Measurements from ENCODE around the gene ACTR3C. TPM values are rescaled to one million over a fixed set of nuclear protein-coding genes. Genes with fewer than 3 reads are reported as not detected.
"Not testable (repeated sequence)": the region's sequence is repeated elsewhere in the genome, so short reads cannot be mapped to it uniquely, and the experiment has no call there.

ACTR3C gene
- total RNA-seq, 1 experiment from 2014 or later, result 2.2 TPM

DNA sequence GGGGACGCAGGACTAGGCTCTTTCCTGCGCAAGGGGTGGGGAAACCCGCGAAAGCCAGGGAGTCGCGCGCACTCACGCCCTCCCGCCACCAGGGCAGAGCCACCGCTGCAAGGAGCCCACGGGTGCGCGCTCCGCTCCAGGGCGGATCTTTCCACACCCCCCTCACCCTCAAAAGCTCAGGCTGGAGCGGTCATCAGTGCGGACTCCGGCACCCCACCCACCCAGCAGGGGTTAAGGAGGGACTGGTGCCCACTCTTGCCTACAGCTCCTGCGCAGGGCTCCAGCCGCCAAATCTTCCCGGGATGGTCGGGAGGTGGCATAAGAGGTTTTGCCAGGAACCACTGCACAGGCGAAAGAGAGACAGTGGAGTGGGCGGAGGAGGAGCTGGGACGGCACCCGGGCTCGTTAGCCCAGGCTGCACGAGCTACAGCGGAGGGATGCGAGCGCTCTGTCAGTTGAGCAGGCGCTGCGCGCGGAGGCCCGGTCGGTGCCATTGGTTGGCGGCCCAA is 102.6 kb downstream of the ACTR3C start:
- not testable (repeated sequence) for H3K4me1 ChIP-seq (ENCODE audit: insufficient read depth, low read length); H2BK5ac ChIP-seq (ENCODE audit: insufficient read length, low read length); H2AK5ac ChIP-seq (ENCODE audit: insufficient read length, low read length); H3K79me2 ChIP-seq (ENCODE audit: insufficient read depth, low read length); H2AFZ ChIP-seq (ENCODE audit: low read length); H2BK15ac ChIP-seq (ENCODE audit: low read depth, low read length); H3T11ph ChIP-seq (ENCODE audit: low read length); H3K36me3 Mint-ChIP-seq (ENCODE audit: insufficient read depth in 1 of 3, low read depth in 3 of 3); H3K9ac ChIP-seq (ENCODE audit: extremely low read depth, insufficient read length, low read length); H3K18ac ChIP-seq (ENCODE audit: insufficient read length, low read depth, low read length); H4K20me1 ChIP-seq (ENCODE audit: control insufficient read depth, insufficient read depth, insufficient read length); H3K14ac ChIP-seq (ENCODE audit: insufficient read depth, low read length); H3K9me3 ChIP-seq (ENCODE audit: control insufficient read depth, low read depth, low read length); H2BK120ac ChIP-seq (ENCODE audit: low read depth, low read length, poor library complexity, severe bottlenecking); H2BK12ac ChIP-seq (ENCODE audit: insufficient read length, low read depth, low read length); H3K27ac ChIP-seq (ENCODE audit: insufficient read length, low read depth, low read length); H4K91ac ChIP-seq (ENCODE audit: insufficient read length, low read depth, low read length); H3K23ac ChIP-seq (ENCODE audit: insufficient read length, low read depth, low read length); H3K4me1 Mint-ChIP-seq; H2BK20ac ChIP-seq (ENCODE audit: low read depth, low read length, poor library complexity, severe bottlenecking); H3K56ac ChIP-seq (ENCODE audit: insufficient read length, low read depth, low read length); H4K5ac ChIP-seq (ENCODE audit: insufficient read length, low read depth, low read length); H3K27ac Mint-ChIP-seq; H3K9me3 Mint-ChIP-seq; H3K79me1 ChIP-seq (ENCODE audit: insufficient read depth, low read depth, low read length, poor library complexity, severe bottlenecking); H4K8ac ChIP-seq (replicated peaks; ENCODE audit: insufficient read length, low read depth, low read length); H3K4ac ChIP-seq (ENCODE audit: low read depth, low read length); H3K23me2 ChIP-seq (ENCODE audit: insufficient read length, low read depth, low read length, poor library complexity, severe bottlenecking)
- peak; percentile 36 for DNase-seq
- Mint-ChIP-seq H3K4me3 (peak overlapping the region; percentile 38 to 77), H3K27me3 (ENCODE audit: low read depth) (peaks cover 74% of the 10 kb centered on the region)
- WGBS (ENCODE audit: extremely low coverage, insufficient read length, low lambda C conversion rate), result no CpG with 5 or more reads among the region's 38 CpGs
- H3K4me2 ChIP-seq (ENCODE audit: insufficient read depth, insufficient read length, low read length), result peak overlapping the region; percentile 73
- TF ChIP-seq, protein P1, sequence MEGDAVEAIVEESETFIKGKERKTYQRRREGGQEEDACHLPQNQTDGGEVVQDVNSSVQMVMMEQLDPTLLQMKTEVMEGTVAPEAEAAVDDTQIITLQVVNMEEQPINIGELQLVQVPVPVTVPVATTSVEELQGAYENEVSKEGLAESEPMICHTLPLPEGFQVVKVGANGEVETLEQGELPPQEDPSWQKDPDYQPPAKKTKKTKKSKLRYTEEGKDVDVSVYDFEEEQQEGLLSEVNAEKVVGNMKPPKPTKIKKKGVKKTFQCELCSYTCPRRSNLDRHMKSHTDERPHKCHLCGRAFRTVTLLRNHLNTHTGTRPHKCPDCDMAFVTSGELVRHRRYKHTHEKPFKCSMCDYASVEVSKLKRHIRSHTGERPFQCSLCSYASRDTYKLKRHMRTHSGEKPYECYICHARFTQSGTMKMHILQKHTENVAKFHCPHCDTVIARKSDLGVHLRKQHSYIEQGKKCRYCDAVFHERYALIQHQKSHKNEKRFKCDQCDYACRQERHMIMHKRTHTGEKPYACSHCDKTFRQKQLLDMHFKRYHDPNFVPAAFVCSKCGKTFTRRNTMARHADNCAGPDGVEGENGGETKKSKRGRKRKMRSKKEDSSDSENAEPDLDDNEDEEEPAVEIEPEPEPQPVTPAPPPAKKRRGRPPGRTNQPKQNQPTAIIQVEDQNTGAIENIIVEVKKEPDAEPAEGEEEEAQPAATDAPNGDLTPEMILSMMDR (conservative IDR thresholded peaks at IDR 0.05), result peak; percentile 14; the same call in 2 of the 3 replicates
- H3K27me3 ChIP-seq (ENCODE audit: insufficient read depth, low read length), result peaks cover 11% of the 10 kb centered on the region; the same call in 1 of the 2 replicates

DNA sequence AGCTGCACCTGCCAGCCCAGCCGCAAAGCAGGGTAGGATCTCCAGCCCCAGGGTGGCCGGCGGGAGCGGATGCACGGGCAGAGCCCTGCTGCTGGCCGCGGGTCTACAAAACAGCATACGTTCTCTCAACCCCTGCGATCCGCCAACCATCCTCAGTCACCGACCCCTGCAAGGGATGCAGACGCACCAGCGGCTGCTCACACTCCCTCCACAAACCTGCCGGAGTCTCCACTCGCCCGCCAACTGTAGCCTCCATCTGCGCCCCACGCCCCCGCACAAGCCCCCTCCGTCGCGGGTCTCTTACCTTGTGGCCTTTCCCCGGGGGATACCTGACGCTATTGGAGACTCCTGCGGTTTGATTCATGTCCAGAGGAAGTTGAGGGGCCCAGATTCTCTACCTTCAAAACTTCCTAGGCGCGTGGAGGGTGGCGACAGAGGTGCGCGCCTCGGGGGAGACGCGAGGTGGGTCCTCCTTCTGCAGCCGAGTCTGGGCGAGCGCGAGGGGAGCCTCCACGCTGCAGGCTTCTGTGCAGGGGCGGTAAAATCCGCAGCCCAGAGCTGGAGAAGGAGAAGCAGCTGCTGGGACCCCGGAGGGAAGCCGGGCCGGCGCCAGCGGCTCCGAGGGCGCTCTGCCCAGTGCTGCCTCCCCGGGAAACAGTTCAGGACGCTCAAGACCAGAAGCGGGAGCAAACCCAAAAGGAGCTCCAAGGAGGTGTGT is 103.2 kb downstream of the ACTR3C start:
- not testable (repeated sequence) for H3K23me2 ChIP-seq (ENCODE audit: insufficient read length, low read depth, low read length, poor library complexity, severe bottlenecking); H3K27ac ChIP-seq (ENCODE audit: insufficient read length, low read depth, low read length); H2AK5ac ChIP-seq (ENCODE audit: insufficient read length, low read length); H3K9me3 Mint-ChIP-seq; H3K4me1 Mint-ChIP-seq; H3K14ac ChIP-seq (ENCODE audit: insufficient read depth, low read length); H2AFZ ChIP-seq (ENCODE audit: low read length); H4K91ac ChIP-seq (ENCODE audit: insufficient read length, low read depth, low read length); H3K56ac ChIP-seq (ENCODE audit: insufficient read length, low read depth, low read length); H3T11ph ChIP-seq (ENCODE audit: low read length); H2BK15ac ChIP-seq (ENCODE audit: low read depth, low read length); H3K79me2 ChIP-seq (ENCODE audit: insufficient read depth, low read length); H4K5ac ChIP-seq (ENCODE audit: insufficient read length, low read depth, low read length); H4K20me1 ChIP-seq (ENCODE audit: control insufficient read depth, insufficient read depth, insufficient read length); H3K27ac Mint-ChIP-seq; H4K8ac ChIP-seq (replicated peaks; ENCODE audit: insufficient read length, low read depth, low read length); H3K23ac ChIP-seq (ENCODE audit: insufficient read length, low read depth, low read length); H3K4ac ChIP-seq (ENCODE audit: low read depth, low read length); H3K4me1 ChIP-seq (ENCODE audit: insufficient read depth, low read length); H3K79me1 ChIP-seq (ENCODE audit: insufficient read depth, low read depth, low read length, poor library complexity, severe bottlenecking); H3K18ac ChIP-seq (ENCODE audit: insufficient read length, low read depth, low read length); H2BK120ac ChIP-seq (ENCODE audit: low read depth, low read length, poor library complexity, severe bottlenecking); H3K36me3 Mint-ChIP-seq (ENCODE audit: insufficient read depth in 1 of 3, low read depth in 3 of 3); H2BK20ac ChIP-seq (ENCODE audit: low read depth, low read length, poor library complexity, severe bottlenecking); H2BK12ac ChIP-seq (ENCODE audit: insufficient read length, low read depth, low read length); H3K9ac ChIP-seq (ENCODE audit: extremely low read depth, insufficient read length, low read length); H3K9me3 ChIP-seq (ENCODE audit: control insufficient read depth, low read depth, low read length); H2BK5ac ChIP-seq (ENCODE audit: insufficient read length, low read length)
- H3K27me3 ChIP-seq (ENCODE audit: insufficient read depth, low read length), result peaks cover 11% of the 10 kb centered on the region; the same call in 1 of the 2 replicates
- peaks cover 70% of the 10 kb centered on the region for H3K27me3 Mint-ChIP-seq (ENCODE audit: low read depth)
- peak overlapping the region; percentile 49 to 81 for H3K4me3 Mint-ChIP-seq
- peak; percentile 32 for DNase-seq
- peak overlapping the region; percentile 73 for H3K4me2 ChIP-seq (ENCODE audit: insufficient read depth, insufficient read length, low read length)
- no CpG with 5 or more reads among the region's 50 CpGs for WGBS (ENCODE audit: extremely low coverage, insufficient read length, low lambda C conversion rate)

Data from H9 (cell line).